Globus pallidus (tissue), 1 donor: Measurements from ENCODE around the gene ZDHHC21.
"Not testable (repeated sequence)": the region's sequence is repeated elsewhere in the genome, so short reads cannot be mapped to it uniquely, and the experiment has no call there.

Experiments
- DNase-seq: peaks from one replicate; pipeline ENCODE4 v3.0.0-alpha.2; 2015; ENCODE audit warnings: low spot score

ZDHHC21 gene

GRCh38 chr9:14682616-14683015 lies 10.6 kb downstream of the ZDHHC21 start:
- not testable (repeated sequence) for DNase-seq

GRCh38 chr9:14678776-14679175 lies 14.5 kb downstream of the ZDHHC21 start:
- no peak for DNase-seq

- no peak for DNase-seq
Observed at GRCh38 chr9:14677872-14678271, 15.4 kb downstream of the ZDHHC21 start.

- DNase-seq, result no peak
Observed at GRCh38 chr9:14677396-14677795, 15.8 kb downstream of the ZDHHC21 start.

GRCh38 chr9:14674630-14675029 lies 18.6 kb downstream of the ZDHHC21 start:
- DNase-seq, result no peak

- no peak for DNase-seq
Observed at GRCh38 chr9:14671377-14671776, 21.9 kb downstream of the ZDHHC21 start.

GRCh38 chr9:14670718-14671117 lies 22.5 kb downstream of the ZDHHC21 start:
- no peak for DNase-seq

GRCh38 chr9:14664022-14664421 lies 29.2 kb downstream of the ZDHHC21 start:
- not testable (repeated sequence) for DNase-seq

GRCh38 chr9:14662060-14662453 lies 31.2 kb downstream of the ZDHHC21 start:
- DNase-seq, result no peak

GRCh38 chr9:14661421-14662059 lies 31.7 kb downstream of the ZDHHC21 start:
- DNase-seq, result peak; percentile 15

GRCh38 chr9:14660721-14661120 lies 32.5 kb downstream of the ZDHHC21 start:
- no peak for DNase-seq

- DNase-seq, result no peak
Observed at GRCh38 chr9:14654932-14655331, 38.3 kb downstream of the ZDHHC21 start.

- no peak for DNase-seq
Observed at GRCh38 chr9:14653511-14653910, 39.7 kb downstream of the ZDHHC21 start.

- peak; percentile 15 for DNase-seq
Observed at GRCh38 chr9:14652729-14653377, 40.4 kb downstream of the ZDHHC21 start.

- no peak for DNase-seq
Observed at GRCh38 chr9:14650596-14650995, 42.6 kb downstream of the ZDHHC21 start.

- no peak for DNase-seq
Observed at GRCh38 chr9:14645648-14646047, 47.6 kb downstream of the ZDHHC21 start.

GRCh38 chr9:14640967-14641366 lies 52.3 kb downstream of the ZDHHC21 start:
- no peak for DNase-seq

GRCh38 chr9:14640294-14640693 lies 52.9 kb downstream of the ZDHHC21 start:
- DNase-seq, result no peak

GRCh38 chr9:14633906-14634565 lies 59.2 kb downstream of the ZDHHC21 start:
- DNase-seq, result no peak

- no peak for DNase-seq
Observed at GRCh38 chr9:14633148-14633547, 60.1 kb downstream of the ZDHHC21 start.

GRCh38 chr9:14627513-14627912 lies 65.7 kb downstream of the ZDHHC21 start:
- DNase-seq, result peak; percentile 40

GRCh38 chr9:14618836-14619420 lies 74.3 kb downstream of the ZDHHC21 start:
- no peak for DNase-seq
